SK-N-SH (cell line): ENCODE results near the gene UBXN1. TPM values are rescaled to one million over a fixed set of nuclear protein-coding genes. Genes with fewer than 3 reads are reported as not detected.

Experiments
- CTCF ChIA-PET: fragments of 300-600, 350-600 bp; formaldehyde crosslinking; extraction: SDS; loops from one replicate; lab custom pipeline; 2021; lab: Yijun Ruan, JAX
- POLR2A ChIA-PET: fragments of 350-600 bp; sonication (Branson Sonifier 250); formaldehyde crosslinking; extraction: SDS; loops from one replicate; lab custom pipeline; 2020; ENCODE audit warnings: antibody characterized with exemption, inconsistent platforms; lab: Yijun Ruan, JAX
- DNase-seq: peaks from one replicate; pipeline ENCODE4 v3.0.0; 2012
- H2AFZ ChIP-seq: fragments of 200-600 bp; sonication (generic); 2 replicates; pipeline ENCODE4 v1.8.1; 2016; ENCODE audit warnings: antibody characterized with exemption, mild to moderate bottlenecking, low read depth
- H3F3A ChIP-seq: fragments of 200-600 bp; sonication (generic); replicated peaks from 2 replicates; pipeline ENCODE3; 2016; ENCODE audit warnings: antibody characterized with exemption, mild to moderate bottlenecking; ENCODE audit not compliant: insufficient read depth
- H3K27ac ChIP-seq, 2 experiments: fragments of 200-500 bp in 1 of 2; fragments of 200-600 bp in 1 of 2; sonication (Bioruptor generic) in 1 of 2; sonication (generic), shearing (Covaris generic) in 1 of 2; 2 replicates each; pipeline versions ENCODE4 v1.5.1 to v1.6.1; 2014 to 2016; ENCODE audit warnings: low read depth in 2 of 2, inconsistent platforms in 1 of 2, low read length in 1 of 2, mild to moderate bottlenecking in 1 of 2, mixed read lengths in 1 of 2
- H3K27me3 ChIP-seq: fragments of 200-600 bp; sonication (generic), shearing (Covaris generic); 2 replicates; pipeline ENCODE4 v1.6.1; 2016; ENCODE audit warnings: mixed run types; ENCODE audit not compliant: insufficient read depth
- H3K36me3 ChIP-seq, 2 experiments: fragments of 200-500 bp in 1 of 2; fragments of 200-600 bp in 1 of 2; sonication (Bioruptor generic) in 1 of 2; sonication (generic) in 1 of 2; replicated peaks in 1 of 2; 2 replicates each; pipeline versions ENCODE3 to v1.5.1; 2014 to 2016; ENCODE audit warnings: low read length in 1 of 2, mild to moderate bottlenecking in 1 of 2; ENCODE audit not compliant: insufficient read depth in 2 of 2, control insufficient read depth in 1 of 2
- H3K4me1 ChIP-seq, 2 experiments: fragments of 200-500 bp in 1 of 2; fragments of 200-600 bp in 1 of 2; sonication (Bioruptor generic) in 1 of 2; sonication (generic), shearing (Covaris generic) in 1 of 2; 2 replicates each; pipeline versions ENCODE4 v1.5.1 to v1.6.1; 2014 to 2016; ENCODE audit warnings: low read depth in 1 of 2, low read length in 1 of 2, mixed run types in 1 of 2; ENCODE audit not compliant: insufficient read depth in 2 of 2, control insufficient read depth in 1 of 2
- H3K4me2 ChIP-seq: fragments of 200-600 bp; sonication (generic), shearing (Covaris generic); 2 replicates; pipeline ENCODE4 v1.6.1; 2017; ENCODE audit warnings: mixed run types
- H3K4me3 ChIP-seq, 2 experiments: fragments of 200-500 bp in 1 of 2; fragments of 200-600 bp in 1 of 2; sonication (Bioruptor generic) in 1 of 2; sonication (generic), shearing (Covaris generic) in 1 of 2; 2 replicates each; pipeline versions ENCODE4 v1.5.1 to v1.8.1; 2014 to 2016; ENCODE audit warnings: low read depth in 2 of 2, inconsistent platforms in 1 of 2, low read length in 1 of 2, mild to moderate bottlenecking in 1 of 2, mixed read lengths in 1 of 2, moderate library complexity in 1 of 2
- H3K79me2 ChIP-seq: fragments of 200-600 bp; sonication (generic); 2 replicates; pipeline ENCODE4 v1.8.1; 2017; ENCODE audit warnings: mild to moderate bottlenecking; ENCODE audit not compliant: insufficient read depth
- H3K9ac ChIP-seq: fragments of 200-600 bp; sonication (generic); 2 replicates; pipeline ENCODE4 v1.6.1; 2017; ENCODE audit warnings: mixed run types
- H3K9me2 ChIP-seq: fragments of 200-600 bp; sonication (generic); 2 replicates; pipeline ENCODE4 v1.6.1; 2017; ENCODE audit warnings: mixed run types
- H3K9me3 ChIP-seq: fragments of 200-600 bp; sonication (generic); 2 replicates; pipeline ENCODE4 v1.6.1; 2017; ENCODE audit warnings: mixed run types, mild to moderate bottlenecking, moderate library complexity
- H4K20me1 ChIP-seq: fragments of 200-600 bp; sonication (generic); 2 replicates; pipeline ENCODE4 v1.6.1; 2017; ENCODE audit warnings: mild to moderate bottlenecking, mixed run types; ENCODE audit not compliant: insufficient read depth
- CHD2 ChIP-seq: fragments of 150-350 bp; IDR thresholded peaks from 2 replicates; pipeline ENCODE4 v1.6.1; 2018; ENCODE audit warnings: low read length; ENCODE audit not compliant: partially characterized antibody
- CTCF ChIP-seq: fragments of 200-600 bp; sonication (generic); IDR thresholded peaks from 2 replicates; pipeline ENCODE4 v1.6.1; 2017; ENCODE audit warnings: antibody characterized with exemption, mild to moderate bottlenecking, moderate library complexity
- ELF1 ChIP-seq: IDR thresholded peaks from 2 replicates; pipeline ENCODE4 v1.4.0; 2012
- FOXM1 ChIP-seq: IDR thresholded peaks from 2 replicates; pipeline ENCODE4 v1.4.0; 2012; ENCODE audit warnings: low read depth, mild to moderate bottlenecking
- GABPA ChIP-seq: IDR thresholded peaks from 2 replicates; pipeline ENCODE4 v1.4.0; 2012; ENCODE audit warnings: low read depth, mild to moderate bottlenecking
- GATA2 ChIP-seq: sonication (generic); formaldehyde crosslinking; IDR thresholded peaks from 2 replicates; pipeline ENCODE4 v1.5.0; 2020; ENCODE audit warnings: mild to moderate bottlenecking, missing genetic modification reagents
- JUND ChIP-seq: IDR thresholded peaks from 2 replicates; pipeline ENCODE4 v1.4.0; 2012
- MEF2A ChIP-seq: IDR thresholded peaks from 2 replicates; pipeline ENCODE4 v1.4.0; 2012; ENCODE audit warnings: low read depth, borderline replicate concordance
- MXI1 ChIP-seq: IDR thresholded peaks from 2 replicates; pipeline ENCODE4 v1.6.1; 2012; ENCODE audit warnings: mild to moderate bottlenecking, low read depth, low read length, improper control_type of control experiment
- NRF1 ChIP-seq: IDR thresholded peaks from 2 replicates; pipeline ENCODE4 v1.6.1; 2012; ENCODE audit warnings: low read depth, mild to moderate bottlenecking, low read length
- REST ChIP-seq: IDR thresholded peaks from 2 replicates; pipeline ENCODE4 v1.6.1; 2012; ENCODE audit warnings: mild to moderate bottlenecking, low read depth, low read length, moderate library complexity
- RFX5 ChIP-seq: IDR thresholded peaks from 2 replicates; pipeline ENCODE4 v1.6.1; 2012; ENCODE audit warnings: mild to moderate bottlenecking, improper control_type of control experiment, low read length
- SIN3A ChIP-seq: IDR thresholded peaks from 2 replicates; pipeline ENCODE4 v1.6.1; 2012; ENCODE audit warnings: low read depth, mild to moderate bottlenecking, low read length, moderate library complexity, borderline replicate concordance
- TAF1 ChIP-seq: IDR thresholded peaks from 2 replicates; pipeline ENCODE4 v1.6.1; 2012; ENCODE audit warnings: low read depth, mild to moderate bottlenecking, low read length, moderate library complexity, borderline replicate concordance
- TCF12 ChIP-seq: IDR thresholded peaks from 2 replicates; pipeline ENCODE4 v1.4.0; 2012
- TEAD4 ChIP-seq: IDR thresholded peaks from 2 replicates; pipeline ENCODE4 v1.4.0; 2012; ENCODE audit warnings: mild to moderate bottlenecking, borderline replicate concordance; ENCODE audit not compliant: insufficient read depth
- USF2 ChIP-seq: fragments of 150-350 bp; IDR thresholded peaks from 2 replicates; pipeline ENCODE4 v1.6.1; 2017; ENCODE audit warnings: antibody characterized with exemption, low read length, low read depth, borderline replicate concordance
- WGBS: methylation state at CpG from one replicate; pipeline ENCODE4 v1.1.6; 2017; ENCODE audit warnings: low lambda C conversion rate; 5-methylcytosine and 5-hydroxymethylcytosine counted together
- polyA plus RNA-seq, 3 experiments: library from polyadenylated mRNA; depleted of rRNA; stranded (reverse); fragments of >200 nt; gene quantifications; 2 replicates each; pipeline ENCODE4 v1.2.3, GENCODE V29; 2012

UBXN1 gene
- polyA plus RNA-seq, 1 of the 3 experiments (the other 2 are of a cell fraction) = 256 TPM

GRCh38 chr11:62677714-62678113, 1.2 kb downstream of the UBXN1 start:
- Histone ChIP-seq H3K9ac (peak overlapping the region; percentile 96), H3K9me3 (no peaks in the 10 kb centered on the region), H3K27ac (peak overlapping the region in 1 of 2 experiments; percentile 70; a peak in 1 of 4 replicates), H3K4me3 (peak overlapping the region; percentile 79 to 98), H3F3A (peaks cover 43% of the 10 kb centered on the region), H3K36me3 (peaks cover 19 to 26% of the 10 kb centered on the region in 2 experiments), H4K20me1 (no peaks in the 10 kb centered on the region), H3K27me3 (no peaks in the 10 kb centered on the region), H3K4me1 (peaks cover 15 to 21% of the 10 kb centered on the region in 2 experiments; a peak in 3 of 4 replicates), H3K4me2 (peak overlapping the region; percentile 96), H3K79me2 (peaks cover 62% of the 10 kb centered on the region), H3K9me2 (no peaks in the 10 kb centered on the region), H2AFZ (no peak overlapping the region)
- ChIA-PET POLR2A (interaction anchor here (2.6 kb wide), 1 partner anchor 13 kb away, joined by 13 read pairs; the partner anchor contains the start of genes C11orf98 and CSKMT), CTCF (interaction anchor here (0.7 to 1.7 kb wide), 3 partner anchors 17 to 283 kb away, joined by 3 to 7 read pairs (median 6); no protein-coding TSS in a partner anchor)
- 74% methylated on average over 15 of the region's 15 CpGs for WGBS
- no peak for DNase-seq
- TF ChIP-seq REST (no peak), FOXM1 (no peak), SIN3A (no peak), NRF1 (no peak), JUND (no peak), USF2 (no peak), TCF12 (no peak), CHD2 (no peak), CTCF (no peak)

GRCh38 chr11:62677156-62677555, 1.7 kb downstream of the UBXN1 start:
- Histone ChIP-seq H3K4me3 (no peak overlapping the region), H3F3A (peaks cover 46% of the 10 kb centered on the region), H3K27me3 (no peaks in the 10 kb centered on the region), H3K4me1 (peaks cover 18 to 24% of the 10 kb centered on the region in 2 experiments; a peak in 3 of 4 replicates), H3K9me2 (no peaks in the 10 kb centered on the region), H3K36me3 (peaks cover 19 to 26% of the 10 kb centered on the region in 2 experiments), H3K79me2 (peaks cover 68% of the 10 kb centered on the region), H4K20me1 (no peaks in the 10 kb centered on the region), H3K4me2 (no peak overlapping the region), H3K27ac (peak overlapping the region in 1 of 2 experiments; percentile 2; a peak in 1 of 4 replicates)
- ChIA-PET POLR2A (interaction anchor here (1.2 to 2.6 kb wide), 3 partner anchors 12 to 164 kb away, joined by 3 to 13 read pairs (median 3); partner anchors contain the start of genes C11orf98, CSKMT and HNRNPUL2), CTCF (interaction anchor here (0.7 to 1.7 kb wide), 4 partner anchors 17 to 282 kb away, joined by 3 to 7 read pairs (median 4); partner anchors contain the start of gene EML3)
- DNase-seq = no peak
- WGBS = 89% methylated on average over 6 of the region's 6 CpGs
- no peak for TF ChIP-seq TAF1
- no peak for TF ChIP-seq NRF1
- TF ChIP-seq RFX5 = no peak
- TF ChIP-seq MXI1 = no peak
- TF ChIP-seq ELF1 = no peak
- no peak for TF ChIP-seq TEAD4
- no peak for TF ChIP-seq FOXM1
- TF ChIP-seq SIN3A = no peak
- no peak for TF ChIP-seq CHD2
- no peak for TF ChIP-seq TCF12
- TF ChIP-seq GABPA = no peak
- no peak for TF ChIP-seq MEF2A
- TF ChIP-seq GATA2 (CRISPR knock-in tag) = no peak
- TF ChIP-seq USF2 = no peak
- TF ChIP-seq, all 33 proteins: peak for 0
- Histone ChIP-seq H3K9ac (no peak overlapping the region), H2AFZ (no peak overlapping the region), H3K9me3 (no peaks in the 10 kb centered on the region)
